Measurements from ENCODE around the gene CNNM4.

Gene CNNM4

DNA sequence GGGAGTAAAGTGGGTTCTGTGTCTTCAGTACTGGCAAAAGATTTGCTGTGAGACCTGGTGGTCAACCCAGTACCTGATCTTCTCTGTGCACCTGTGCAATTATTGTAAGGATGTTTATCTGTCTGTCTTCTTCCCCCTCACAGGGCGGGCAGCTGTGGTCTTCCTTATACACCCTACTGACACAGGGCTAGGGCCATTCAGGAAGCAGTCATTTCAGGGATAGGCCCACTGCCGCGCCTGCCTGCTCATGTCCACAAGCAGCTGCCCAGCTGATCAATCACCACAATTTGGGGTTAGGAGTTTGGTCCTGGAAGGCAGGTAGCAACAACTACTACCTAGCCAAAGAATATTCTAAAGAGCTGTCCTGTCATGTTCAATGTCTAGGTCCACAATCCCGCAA lies 1.2 kb upstream of the CNNM4 start:
- no peak for FAIRE-seq

DNA sequence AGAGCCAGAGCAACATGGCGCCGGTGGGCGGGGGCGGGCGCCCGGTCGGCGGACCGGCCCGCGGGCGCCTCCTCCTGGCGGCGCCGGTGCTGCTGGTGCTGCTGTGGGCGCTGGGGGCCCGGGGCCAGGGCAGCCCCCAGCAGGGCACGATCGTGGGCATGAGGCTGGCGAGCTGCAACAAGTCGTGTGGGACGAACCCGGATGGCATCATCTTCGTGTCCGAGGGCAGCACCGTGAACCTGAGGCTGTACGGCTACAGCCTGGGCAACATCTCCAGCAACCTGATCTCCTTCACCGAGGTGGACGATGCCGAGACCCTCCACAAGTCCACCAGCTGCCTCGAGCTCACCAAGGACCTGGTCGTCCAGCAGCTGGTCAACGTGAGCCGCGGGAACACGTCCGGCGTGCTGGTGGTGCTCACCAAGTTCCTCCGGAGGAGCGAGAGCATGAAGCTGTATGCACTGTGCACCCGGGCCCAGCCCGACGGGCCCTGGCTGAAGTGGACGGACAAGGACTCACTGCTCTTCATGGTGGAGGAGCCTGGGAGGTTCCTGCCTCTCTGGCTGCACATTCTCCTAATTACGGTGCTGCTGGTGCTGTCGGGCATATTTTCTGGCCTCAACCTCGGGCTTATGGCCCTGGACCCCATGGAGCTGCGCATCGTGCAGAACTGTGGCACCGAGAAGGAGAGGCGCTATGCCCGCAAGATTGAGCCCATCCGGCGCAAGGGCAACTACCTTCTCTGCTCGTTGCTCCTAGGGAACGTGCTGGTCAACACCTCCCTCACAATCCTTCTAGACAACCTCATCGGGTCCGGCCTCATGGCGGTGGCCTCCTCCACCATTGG lies 507 bp downstream of the CNNM4 start:
- no peak for FAIRE-seq

DNA sequence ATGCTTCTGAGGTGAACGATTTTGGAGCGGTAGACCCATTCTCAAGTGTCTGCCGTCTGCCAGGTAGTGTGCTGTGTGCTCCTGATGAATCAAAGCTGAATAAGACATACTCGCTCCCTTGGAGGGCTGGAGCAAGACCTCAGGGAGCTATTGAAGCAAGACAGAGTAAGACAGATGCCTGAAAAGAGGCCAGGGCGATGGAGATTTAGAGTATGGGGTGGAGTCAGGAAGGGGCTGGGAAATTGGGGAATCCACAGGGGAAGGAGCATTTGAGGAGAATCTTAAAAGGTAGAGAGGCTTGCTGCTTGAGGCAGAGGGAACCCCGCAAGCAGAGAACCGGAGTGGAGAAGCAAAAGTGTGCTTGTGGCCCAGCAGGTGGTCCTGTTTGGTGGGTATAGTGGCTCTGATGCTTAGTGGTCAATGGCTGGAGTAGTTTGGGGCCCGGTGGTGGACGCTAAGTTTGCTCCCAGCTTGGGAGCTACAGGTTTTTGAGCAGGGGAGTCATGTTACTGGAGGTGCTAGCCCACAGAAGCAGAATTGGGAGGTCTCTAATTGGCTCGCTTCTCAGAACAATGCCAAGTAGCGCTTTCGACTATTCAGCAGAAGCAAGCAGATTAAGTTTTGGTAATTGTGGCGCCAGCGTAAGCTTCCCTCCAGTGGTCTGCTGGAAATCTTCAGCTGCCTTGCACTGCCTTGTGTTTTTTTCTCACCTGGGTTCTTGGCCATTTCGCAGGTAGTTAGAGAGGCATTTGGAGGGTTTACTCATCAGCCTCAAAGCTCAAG lies 2.0 kb downstream of the CNNM4 start:
- no peak for FAIRE-seq

- no peak for FAIRE-seq
Measured at GRCh38 chr2:96763511-96764252, 3.0 kb downstream of the CNNM4 start.

DNA sequence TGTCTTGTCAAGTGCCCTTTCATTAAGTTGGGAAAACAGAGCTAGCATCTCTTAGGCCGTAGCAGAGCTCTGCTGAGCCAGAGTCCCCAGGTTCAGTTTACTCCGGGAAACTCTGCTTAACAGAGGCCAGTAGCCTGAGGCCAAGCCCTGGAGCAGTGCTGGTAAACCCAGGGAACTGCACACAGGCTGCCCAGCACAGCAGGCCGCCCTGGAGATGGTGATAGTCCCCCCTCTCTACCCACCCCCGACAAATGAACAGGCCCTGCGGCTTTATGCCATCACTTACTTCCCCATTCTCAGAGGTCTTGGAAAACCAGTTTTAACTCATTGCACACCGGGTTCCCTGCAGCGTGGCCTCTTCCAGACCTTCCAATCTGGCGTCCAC lies 3.5 kb downstream of the CNNM4 start:
- FAIRE-seq, result no peak

DNA sequence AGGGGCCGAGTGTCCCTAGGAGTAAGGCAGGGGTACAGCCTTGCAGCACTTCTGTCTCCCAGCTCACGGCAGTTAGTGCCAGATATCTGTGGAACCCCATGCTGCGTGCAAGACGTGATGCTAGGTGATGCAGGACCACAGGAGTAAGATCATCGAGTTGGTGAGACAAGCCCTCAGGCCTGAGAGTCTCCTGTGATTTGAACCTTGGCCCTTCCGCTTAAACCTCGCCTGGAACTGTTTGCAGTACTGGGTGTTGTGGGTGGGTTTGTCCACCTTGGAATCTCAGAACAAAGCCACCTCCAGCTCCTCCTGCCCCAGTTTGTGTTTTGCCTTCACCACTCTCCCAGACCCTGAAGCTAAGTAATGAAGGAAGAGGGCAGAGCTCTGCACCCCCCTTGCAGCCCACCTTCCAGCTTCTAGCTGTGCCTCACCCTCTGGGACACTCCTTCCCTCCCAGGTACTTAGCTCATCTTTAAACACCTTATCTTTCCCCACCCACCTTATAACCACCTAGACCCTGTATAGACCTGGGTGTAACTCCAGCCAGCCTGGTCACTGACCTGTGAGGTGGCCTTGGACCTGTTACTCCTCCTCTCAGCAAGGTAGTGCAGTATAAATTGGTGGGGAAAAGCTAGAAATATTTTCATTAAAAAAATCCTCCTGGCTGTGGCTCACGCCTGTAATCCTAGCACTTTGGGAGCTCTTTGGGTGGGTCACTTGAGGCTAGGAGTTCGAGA lies 6.6 kb downstream of the CNNM4 start:
- FAIRE-seq, result no peak

GRCh38 chr2:96768083-96768561 lies 7.4 kb downstream of the CNNM4 start:
- no peak for FAIRE-seq

DNA sequence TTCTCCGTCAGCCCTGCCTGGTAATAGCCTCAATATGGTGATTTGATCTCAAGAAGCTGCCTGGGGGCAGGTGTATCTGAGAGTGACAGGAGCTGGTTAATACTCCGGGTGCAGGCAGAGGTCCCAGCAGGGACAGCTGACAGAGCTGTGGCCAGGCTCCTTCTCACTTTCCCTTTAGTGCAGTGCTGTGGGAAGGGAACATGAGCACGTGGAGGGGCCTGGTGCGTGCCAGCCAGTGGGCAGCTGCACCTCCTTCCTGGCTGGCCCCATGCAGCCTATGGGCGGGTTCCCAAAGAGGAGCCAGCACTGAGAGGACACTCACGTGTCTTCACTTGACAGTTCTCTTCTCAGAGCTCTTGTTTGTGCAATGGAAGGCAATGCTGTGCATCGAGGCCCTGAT lies 9.1 kb downstream of the CNNM4 start:
- FAIRE-seq, result no peak

DNA sequence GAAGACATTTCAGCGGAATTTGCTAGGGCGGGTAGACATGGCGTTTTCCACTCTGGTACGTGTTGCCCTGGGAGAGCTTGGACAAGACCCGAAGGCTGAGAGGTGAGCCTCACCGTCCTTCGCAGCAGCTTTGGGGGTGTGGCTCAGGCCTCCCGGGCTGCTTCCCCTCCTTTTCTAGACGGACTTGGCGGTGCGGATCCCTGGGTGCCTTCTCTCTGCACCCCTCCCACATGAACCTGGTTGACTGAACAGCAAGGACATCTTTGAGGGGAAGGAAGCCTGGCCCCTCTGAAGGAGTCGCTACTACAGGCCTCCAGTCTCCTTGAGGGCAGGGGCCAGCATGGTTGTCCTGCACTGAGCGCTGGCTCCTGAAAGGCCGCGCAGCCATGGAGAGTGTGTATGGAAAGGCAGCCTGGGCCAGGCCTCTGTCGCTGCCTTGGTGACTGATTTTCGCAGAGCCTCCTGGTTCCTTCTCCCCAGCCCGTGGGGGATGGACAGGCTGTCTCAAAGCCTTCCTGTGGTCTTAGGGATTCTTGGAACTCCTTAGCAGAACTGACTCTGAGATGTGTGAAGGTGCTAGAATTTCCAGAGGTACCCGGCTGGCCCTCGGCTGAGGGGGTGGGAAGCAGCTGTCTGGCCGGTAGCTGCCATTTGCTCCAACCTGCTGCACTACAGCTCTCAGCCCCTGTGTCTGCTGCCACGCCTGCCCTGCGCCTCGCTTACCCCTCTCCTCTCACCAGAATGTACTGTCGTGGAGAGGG lies 9.9 kb downstream of the CNNM4 start:
- no peak for FAIRE-seq

DNA sequence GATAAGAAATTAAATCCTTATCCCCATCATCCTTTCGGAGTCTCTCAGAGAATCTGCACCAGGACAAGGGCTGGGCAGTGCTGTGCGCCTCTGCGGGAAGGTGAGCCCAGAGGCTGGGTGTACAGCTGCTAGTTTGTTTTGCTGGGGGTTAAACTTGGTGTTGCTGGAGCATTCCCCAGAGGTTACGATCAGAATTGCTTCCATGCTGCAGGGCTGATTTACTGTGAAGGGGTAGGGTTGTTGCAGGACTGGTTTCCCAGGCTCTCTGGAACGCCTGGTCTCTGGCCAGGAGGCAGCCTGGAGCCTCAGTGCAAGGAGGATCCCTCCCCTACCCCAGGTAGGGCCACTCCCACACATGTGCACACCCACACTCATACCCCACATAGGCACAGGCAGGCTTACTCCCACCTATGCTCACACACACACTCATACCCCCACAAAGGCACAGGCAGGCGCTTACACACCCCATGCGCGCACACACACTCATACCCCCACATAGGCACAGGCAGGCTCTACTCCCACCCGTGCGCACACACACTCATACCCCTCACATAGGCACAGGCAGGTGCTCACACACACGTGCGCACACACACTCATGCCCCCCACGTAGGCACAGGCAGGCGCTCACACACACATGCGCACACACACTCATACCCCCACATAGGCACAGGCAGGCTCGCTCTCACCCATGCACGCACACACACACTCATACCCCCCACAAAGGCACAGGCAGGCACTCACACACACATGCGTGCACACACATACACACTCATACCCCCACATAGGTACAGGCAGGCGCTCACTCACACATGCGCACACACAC lies 11.3 kb downstream of the CNNM4 start:
- FAIRE-seq, result no peak

GRCh38 chr2:96772903-96773671 lies 12.4 kb downstream of the CNNM4 start:
- FAIRE-seq, result no peak

DNA sequence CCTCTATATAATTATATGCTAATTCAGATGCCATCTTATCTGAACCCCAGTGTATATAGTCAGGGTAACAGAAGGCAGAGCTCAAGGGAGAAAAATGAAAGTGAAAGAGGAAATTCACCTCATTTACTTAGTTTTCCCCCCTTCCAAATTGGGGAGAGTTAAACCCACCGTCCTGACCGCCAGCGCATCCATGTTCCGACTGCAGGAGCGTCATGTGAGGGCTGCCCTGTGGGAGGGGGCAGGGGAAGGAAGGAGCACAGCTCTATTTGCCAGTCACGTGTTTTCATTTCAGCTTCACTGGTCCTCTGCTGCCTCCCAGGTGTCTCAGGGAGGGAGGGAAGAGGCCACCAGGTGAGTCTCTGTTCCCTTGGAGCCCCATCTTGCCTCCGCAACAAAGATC lies 13.2 kb downstream of the CNNM4 start:
- FAIRE-seq, result no peak

GRCh38 chr2:96775160-96775559 lies 14.5 kb downstream of the CNNM4 start:
- no peak for FAIRE-seq

DNA sequence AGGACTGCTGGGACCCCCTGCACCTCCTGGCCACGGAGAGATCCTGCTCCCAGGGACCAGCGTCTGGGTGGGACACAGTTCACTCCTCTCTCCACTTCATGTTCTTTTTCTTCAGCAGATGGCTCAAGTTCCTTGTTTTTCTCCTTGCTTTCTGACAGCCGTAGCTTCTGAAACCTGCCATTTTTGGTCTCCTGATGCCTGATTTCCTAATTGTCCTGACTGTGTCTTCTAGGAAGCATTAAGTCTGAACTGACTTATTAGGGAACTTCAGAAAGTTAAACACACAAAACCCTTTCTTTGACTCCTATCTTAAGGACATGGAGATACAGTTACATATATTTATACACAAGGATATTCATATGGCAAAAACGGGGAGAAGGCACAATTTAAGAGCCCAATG lies 22.7 kb downstream of the CNNM4 start:
- no peak for FAIRE-seq

- no peak for FAIRE-seq
Measured at GRCh38 chr2:96787411-96787810, 26.7 kb downstream of the CNNM4 start.

GRCh38 chr2:96788442-96789244 lies 27.9 kb downstream of the CNNM4 start:
- FAIRE-seq, result no peak

GRCh38 chr2:96789245-96789617 lies 28.5 kb downstream of the CNNM4 start:
- FAIRE-seq, result no peak

DNA sequence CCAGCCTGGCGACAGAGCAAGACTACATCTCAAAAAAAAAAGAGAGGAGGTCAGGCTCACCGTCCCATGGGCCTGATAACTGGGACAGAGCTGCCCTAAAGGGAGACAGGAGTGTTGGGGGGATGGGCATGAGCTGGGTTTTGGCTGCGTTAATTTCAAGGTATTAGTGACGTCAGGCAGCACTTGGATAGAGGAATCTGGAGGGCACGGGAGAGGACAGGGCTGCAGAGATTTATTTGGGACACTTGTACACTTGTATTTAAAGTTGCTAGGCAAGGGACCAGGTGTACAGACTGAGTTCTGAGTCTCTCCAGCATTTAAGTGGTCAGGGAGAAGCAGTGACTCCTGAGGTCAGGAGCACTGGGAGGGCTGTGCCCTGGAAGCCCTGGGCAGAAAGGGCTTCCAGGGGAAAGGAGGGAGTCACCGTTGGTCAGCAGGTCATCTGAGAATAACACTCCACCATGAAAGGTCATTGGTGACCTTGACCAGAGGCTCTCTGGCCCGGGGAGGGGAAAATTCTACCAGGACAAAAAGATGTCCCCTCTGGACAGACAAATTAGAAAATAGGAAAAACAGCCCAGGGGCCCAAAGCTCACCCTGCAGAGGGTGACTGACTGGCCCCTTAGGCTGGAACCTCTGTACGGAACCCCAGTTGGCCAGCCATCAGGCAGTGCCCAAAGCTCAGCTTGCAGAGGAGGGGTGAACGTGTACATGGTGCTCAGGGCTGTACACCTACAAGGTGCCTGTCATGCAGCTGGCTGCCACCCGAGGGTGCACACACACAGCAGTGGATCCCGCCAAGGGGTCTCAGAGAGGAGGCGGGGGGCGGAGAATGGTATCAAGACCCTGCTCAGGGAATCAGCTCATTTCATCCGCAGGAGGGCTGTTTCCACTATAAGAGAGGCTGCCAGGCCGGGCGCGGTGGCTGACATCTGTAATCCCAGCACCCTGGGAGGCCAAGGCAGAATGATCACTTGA lies 32.4 kb downstream of the CNNM4 start:
- no peak for FAIRE-seq

Measured in colon (tissue), 2 donors.